Measurements from ENCODE around the gene ATF6.

The ATF6 gene

DNA sequence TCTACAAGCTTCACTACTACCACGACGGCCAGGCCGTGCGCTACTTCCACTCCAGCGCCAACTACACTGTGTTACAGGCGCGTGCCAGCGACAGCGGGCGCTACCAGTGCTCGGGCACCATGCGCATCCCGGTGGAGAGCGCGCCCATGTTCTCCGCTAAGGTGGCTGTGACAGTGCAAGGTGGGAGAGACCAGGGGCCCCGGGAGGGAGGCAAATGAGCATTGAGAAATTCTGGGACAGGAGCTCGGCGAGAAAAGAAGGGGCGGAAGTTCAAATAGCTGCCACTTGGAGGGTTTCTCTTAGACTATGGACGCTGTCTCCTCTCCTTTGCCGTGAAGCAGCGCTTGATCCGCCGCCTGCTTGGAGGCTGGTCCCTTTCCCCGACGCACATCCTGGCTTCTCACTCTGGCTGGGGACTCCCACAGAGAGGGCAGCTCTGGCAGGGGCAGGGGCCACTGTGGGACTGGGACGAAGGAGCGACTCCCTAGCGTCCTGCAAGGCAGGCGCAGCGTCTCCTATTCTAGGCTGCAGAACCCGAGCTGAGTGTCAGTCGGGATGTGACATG lies 40.1 kb upstream of the ATF6 start:
- peaks cover 48% of the 10 kb centered on the region for H3K4me1 ChIP-seq (ENCODE audit: control insufficient read depth, insufficient read depth, low read length)

DNA sequence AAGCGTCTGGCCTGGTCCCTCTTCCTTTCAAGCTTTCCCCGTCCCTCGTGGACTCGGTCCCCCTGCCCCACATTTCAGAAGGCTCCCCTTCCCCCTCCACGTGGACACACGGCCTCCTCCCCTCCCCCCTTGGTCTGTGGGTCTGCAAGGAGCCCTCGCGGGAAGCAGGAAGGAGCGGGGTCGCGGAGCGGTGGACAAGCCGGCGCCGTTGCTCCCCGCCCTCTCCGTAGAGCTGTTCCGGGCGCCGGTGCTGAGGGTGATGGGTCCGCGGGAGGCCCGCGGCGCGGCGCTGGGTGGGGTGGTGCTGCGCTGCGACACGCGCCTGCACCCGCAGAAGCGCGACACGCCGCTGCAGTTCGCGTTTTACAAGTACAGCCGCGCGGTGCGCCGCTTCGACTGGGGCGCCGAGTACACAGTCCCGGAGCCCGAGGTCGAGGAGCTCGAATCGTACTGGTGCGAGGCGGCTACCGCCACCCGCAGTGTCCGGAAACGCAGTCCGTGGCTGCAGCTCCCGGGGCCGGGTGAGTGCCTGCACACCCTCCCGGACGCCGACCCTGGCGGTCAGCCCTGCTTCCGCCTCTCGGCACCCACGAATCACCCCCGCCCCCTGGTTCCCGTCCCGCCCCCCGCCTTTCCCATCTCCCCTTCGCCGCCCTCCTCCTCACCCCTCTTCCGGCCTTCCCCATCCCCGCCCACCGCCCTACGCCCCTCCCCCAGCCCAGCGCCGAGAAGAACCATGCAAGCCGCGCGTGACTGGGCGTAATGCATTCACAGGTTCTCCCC lies 39.5 kb upstream of the ATF6 start:
- Histone ChIP-seq H3K4me2 (ENCODE audit: low read length) (peak overlapping the region; percentile 90), H3K9ac (ENCODE audit: low read depth, low read length) (peak overlapping the region; percentile 92), H3K4me3 (ENCODE audit: low read length) (peak overlapping the region; percentile 88), H3K27me3 (ENCODE audit: control insufficient read depth, insufficient read depth, low read length) (no peaks in the 10 kb centered on the region), H3K4me1 (ENCODE audit: control insufficient read depth, insufficient read depth, low read length) (peaks cover 42% of the 10 kb centered on the region), H3K36me3 (ENCODE audit: insufficient read depth, low read length) (no peaks in the 10 kb centered on the region), H3K9me3 (replicated peaks; ENCODE audit: low read length) (no peaks in the 10 kb centered on the region)

More for the DNA sequence above, 40.1 kb upstream of the ATF6 start:
- H3K4me3 ChIP-seq (ENCODE audit: low read length): peak overlapping the region; percentile 88
- H3K36me3 ChIP-seq (ENCODE audit: insufficient read depth, low read length): no peaks in the 10 kb centered on the region
- H3K27me3 ChIP-seq (ENCODE audit: control insufficient read depth, insufficient read depth, low read length): no peaks in the 10 kb centered on the region
- no peaks in the 10 kb centered on the region for H3K9me3 ChIP-seq (replicated peaks; ENCODE audit: low read length)
- peak overlapping the region; percentile 90 for H3K4me2 ChIP-seq (ENCODE audit: low read length)
- H3K9ac ChIP-seq (ENCODE audit: low read depth, low read length): peak overlapping the region; percentile 84

DNA sequence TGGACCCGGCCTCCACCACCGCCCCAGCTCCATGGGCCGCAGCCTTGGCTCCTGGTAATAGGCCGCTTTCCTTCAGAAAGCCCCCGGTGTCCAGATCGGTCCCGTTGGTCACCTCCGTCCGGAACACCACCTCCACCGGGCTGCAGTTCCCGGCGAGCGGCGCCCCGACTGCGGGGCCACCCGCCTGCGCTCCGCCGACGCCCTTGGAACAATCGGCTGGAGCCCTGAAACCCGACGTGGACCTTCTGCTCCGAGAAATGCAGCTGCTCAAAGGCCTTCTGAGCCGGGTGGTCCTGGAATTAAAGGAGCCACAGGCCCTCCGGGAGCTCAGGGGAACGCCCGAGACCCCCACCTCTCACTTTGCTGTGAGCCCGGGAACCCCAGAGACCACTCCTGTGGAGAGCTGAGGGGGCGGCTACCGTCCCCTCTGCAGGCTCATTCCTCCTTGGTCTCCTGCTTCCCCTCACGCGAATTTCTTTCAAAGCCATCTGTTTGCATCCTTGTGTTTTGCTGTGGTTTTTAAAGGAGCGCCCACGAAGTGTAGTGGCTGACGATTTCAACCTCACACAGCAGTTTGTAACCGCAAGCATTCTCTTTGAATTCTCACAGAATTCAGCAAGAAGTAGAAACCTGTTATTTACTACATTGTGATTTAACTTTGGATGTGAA lies 38.7 kb upstream of the ATF6 start:
- peaks cover 34% of the 10 kb centered on the region for H3K4me1 ChIP-seq (ENCODE audit: control insufficient read depth, insufficient read depth, low read length)
- H3K4me2 ChIP-seq (ENCODE audit: low read length): peak overlapping the region; percentile 90
- H3K36me3 ChIP-seq (ENCODE audit: insufficient read depth, low read length): no peaks in the 10 kb centered on the region
- no peaks in the 10 kb centered on the region for H3K27me3 ChIP-seq (ENCODE audit: control insufficient read depth, insufficient read depth, low read length)
- peak overlapping the region; percentile 92 for H3K9ac ChIP-seq (ENCODE audit: low read depth, low read length)
- H3K9me3 ChIP-seq (replicated peaks; ENCODE audit: low read length): no peaks in the 10 kb centered on the region
- peak overlapping the region; percentile 88 for H3K4me3 ChIP-seq (ENCODE audit: low read length)

DNA sequence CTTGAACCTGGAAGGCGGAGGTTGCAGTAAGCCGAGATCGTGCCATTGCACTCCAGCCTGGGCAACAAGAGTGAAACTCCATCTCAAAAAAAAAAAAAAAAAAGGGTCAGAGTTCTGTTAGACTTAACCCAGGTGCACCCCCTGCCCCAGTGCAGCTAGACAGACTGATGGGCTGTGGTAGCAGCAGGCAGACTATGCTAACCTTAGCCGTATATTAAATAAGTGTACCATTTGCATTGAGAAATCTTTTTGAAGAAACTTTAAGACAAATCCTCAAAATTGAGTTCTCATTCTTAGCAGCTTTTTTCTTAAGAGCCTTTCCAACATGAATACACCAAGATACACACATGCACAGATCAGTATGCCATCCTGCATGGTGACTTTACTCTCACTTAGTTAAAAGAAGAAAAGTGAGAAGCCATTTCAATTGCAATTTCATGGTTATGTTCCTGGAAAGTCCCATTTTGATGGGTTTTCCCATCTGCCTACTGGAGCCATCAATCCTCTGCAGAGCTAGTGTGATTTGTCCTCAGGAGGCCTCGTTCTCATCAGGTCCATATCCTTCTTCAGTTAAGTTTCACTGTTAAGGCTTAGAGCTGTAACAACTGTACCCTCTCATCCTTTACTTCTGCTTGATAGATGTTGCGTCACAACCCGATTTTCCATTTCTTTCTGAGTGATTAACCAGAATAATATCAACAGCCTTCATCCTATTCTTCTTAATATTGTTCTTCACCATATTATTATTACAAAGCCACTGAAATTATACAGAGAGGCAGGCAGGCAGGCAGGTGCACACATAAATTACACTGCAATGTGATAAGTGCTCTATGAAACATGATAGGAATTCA lies 37.5 kb upstream of the ATF6 start:
- Histone ChIP-seq H3K27me3 (ENCODE audit: control insufficient read depth, insufficient read depth, low read length) (no peaks in the 10 kb centered on the region), H3K36me3 (ENCODE audit: insufficient read depth, low read length) (no peaks in the 10 kb centered on the region), H3K9me3 (replicated peaks; ENCODE audit: low read length) (no peaks in the 10 kb centered on the region), H3K4me3 (ENCODE audit: low read length) (no peak overlapping the region), H3K9ac (ENCODE audit: low read depth, low read length) (no peak overlapping the region), H3K4me2 (ENCODE audit: low read length) (no peak overlapping the region), H3K4me1 (ENCODE audit: control insufficient read depth, insufficient read depth, low read length) (peaks cover 38% of the 10 kb centered on the region)

DNA sequence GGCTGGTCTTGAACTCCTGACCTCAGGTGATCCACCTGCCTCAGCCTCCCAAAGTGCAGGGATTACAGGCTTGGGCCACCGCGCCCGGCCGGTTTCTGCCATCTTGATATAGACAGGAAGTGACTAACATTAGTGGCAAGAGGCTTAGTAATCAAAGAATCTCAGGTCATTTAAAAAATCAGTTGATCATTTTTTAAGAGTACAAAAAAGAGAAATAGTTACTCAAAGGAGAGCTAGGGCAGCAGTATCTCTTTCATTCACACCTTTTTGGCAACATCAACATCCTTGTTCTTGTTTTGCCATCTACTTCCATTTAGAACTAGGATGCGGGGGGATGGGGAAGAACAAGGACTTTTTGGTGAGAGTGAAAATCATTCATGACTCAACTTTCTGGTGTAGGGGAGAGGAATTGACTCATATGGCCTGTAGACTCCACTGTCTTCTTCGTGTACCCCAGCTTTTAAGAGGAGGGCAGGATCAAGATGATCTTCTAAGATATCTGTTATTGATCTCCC lies 36.0 kb upstream of the ATF6 start:
- peak overlapping the region; percentile 48 for H3K4me2 ChIP-seq (ENCODE audit: low read length)
- no peaks in the 10 kb centered on the region for H3K27me3 ChIP-seq (ENCODE audit: control insufficient read depth, insufficient read depth, low read length)
- H3K4me3 ChIP-seq (ENCODE audit: low read length): peak overlapping the region; percentile 30
- H3K9me3 ChIP-seq (replicated peaks; ENCODE audit: low read length): no peaks in the 10 kb centered on the region
- H3K36me3 ChIP-seq (ENCODE audit: insufficient read depth, low read length): no peaks in the 10 kb centered on the region
- H3K4me1 ChIP-seq (ENCODE audit: control insufficient read depth, insufficient read depth, low read length): peaks cover 46% of the 10 kb centered on the region
- no peak overlapping the region for H3K9ac ChIP-seq (ENCODE audit: low read depth, low read length)

DNA sequence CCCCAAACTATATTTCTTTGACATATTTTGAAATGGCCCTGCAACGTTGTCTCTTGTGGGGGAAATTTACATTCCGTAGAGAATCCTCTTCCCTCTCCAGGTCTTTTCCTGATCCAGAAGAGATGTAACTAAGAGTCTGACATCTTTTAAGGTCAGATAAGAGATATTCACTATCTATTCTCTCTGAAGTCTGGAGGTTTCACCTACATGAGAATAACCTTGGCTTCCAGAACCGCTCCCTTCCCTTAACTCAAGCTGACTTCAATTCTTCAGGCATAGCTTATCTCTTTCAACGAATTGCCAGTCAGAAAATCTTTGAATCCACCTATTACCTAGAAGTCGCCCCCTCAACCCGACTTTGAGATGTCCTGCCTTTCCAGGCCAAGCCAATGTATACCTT lies 34.9 kb upstream of the ATF6 start:
- peaks cover 42% of the 10 kb centered on the region for H3K4me1 ChIP-seq (ENCODE audit: control insufficient read depth, insufficient read depth, low read length)
- H3K4me3 ChIP-seq (ENCODE audit: low read length): no peak overlapping the region
- no peak overlapping the region for H3K4me2 ChIP-seq (ENCODE audit: low read length)
- no peak overlapping the region for H3K9ac ChIP-seq (ENCODE audit: low read depth, low read length)
- H3K36me3 ChIP-seq (ENCODE audit: insufficient read depth, low read length): no peaks in the 10 kb centered on the region
- H3K27me3 ChIP-seq (ENCODE audit: control insufficient read depth, insufficient read depth, low read length): no peaks in the 10 kb centered on the region
- no peaks in the 10 kb centered on the region for H3K9me3 ChIP-seq (replicated peaks; ENCODE audit: low read length)

DNA sequence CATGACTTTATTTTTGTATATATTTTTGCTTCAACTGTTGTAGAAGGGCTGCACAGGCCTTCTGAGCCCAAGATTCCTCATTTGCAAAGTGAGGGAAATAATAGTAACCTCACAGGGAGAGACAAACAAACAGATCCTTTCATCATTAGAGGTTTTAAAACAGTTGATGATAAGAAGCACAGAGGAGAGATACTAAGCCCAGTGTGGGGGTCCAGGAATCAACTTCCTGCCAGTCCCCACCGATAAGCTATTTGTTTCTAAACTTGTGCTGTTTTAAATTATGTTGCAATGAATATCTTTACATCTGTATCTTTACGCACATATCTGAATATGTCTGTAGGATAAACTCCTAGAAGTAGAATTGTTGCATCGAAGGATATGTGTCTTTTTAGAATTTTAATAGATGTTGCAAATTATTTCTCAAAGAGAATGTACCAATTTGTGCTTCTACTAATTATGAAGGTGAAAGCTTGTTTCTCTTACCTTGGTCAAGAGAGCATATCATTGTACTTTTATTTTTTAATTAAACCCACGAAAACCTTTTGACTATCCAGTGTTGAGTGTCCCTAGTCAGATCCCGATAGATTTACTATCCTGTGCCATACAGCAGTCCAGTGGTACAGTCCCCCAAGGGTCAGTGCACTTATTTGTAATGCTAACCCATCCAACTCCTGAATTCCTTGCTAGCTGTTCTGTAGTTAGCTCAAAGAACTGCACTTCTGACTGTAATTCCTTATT lies 34.0 kb upstream of the ATF6 start:
- no peaks in the 10 kb centered on the region for H3K36me3 ChIP-seq (ENCODE audit: insufficient read depth, low read length)

DNA sequence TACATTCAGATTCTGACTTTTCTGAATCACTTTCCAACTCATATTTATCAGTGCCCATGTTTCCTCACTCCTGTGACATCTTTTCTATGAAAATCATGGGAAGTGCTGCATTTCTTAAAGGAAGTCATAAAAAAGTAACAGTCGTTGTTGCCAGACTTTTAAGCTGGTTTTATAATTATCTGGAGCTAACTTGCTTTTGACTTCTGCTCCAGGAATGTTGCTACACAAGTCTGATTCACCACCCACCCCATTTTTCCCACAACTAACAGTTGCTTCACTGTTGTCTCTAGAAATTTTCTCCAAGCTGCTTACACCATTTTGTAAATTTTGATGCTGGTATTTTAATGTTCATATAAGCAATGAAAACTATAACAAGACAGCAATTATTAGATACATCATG lies 32.6 kb upstream of the ATF6 start:
- Histone ChIP-seq H3K4me1 (ENCODE audit: control insufficient read depth, insufficient read depth, low read length) (peaks cover 47% of the 10 kb centered on the region), H3K4me2 (ENCODE audit: low read length) (peak overlapping the region; percentile 4), H3K9me3 (replicated peaks; ENCODE audit: low read length) (no peaks in the 10 kb centered on the region), H3K4me3 (ENCODE audit: low read length) (no peak overlapping the region), H3K36me3 (ENCODE audit: insufficient read depth, low read length) (no peaks in the 10 kb centered on the region), H3K9ac (ENCODE audit: low read depth, low read length) (peak overlapping the region; percentile 45), H3K27me3 (ENCODE audit: control insufficient read depth, insufficient read depth, low read length) (no peaks in the 10 kb centered on the region)

More for the DNA sequence above, 34.0 kb upstream of the ATF6 start:
- Histone ChIP-seq H3K9me3 (replicated peaks; ENCODE audit: low read length) (no peaks in the 10 kb centered on the region), H3K9ac (ENCODE audit: low read depth, low read length) (no peak overlapping the region), H3K27me3 (ENCODE audit: control insufficient read depth, insufficient read depth, low read length) (no peaks in the 10 kb centered on the region), H3K4me1 (ENCODE audit: control insufficient read depth, insufficient read depth, low read length) (peaks cover 51% of the 10 kb centered on the region), H3K4me3 (ENCODE audit: low read length) (no peak overlapping the region), H3K4me2 (ENCODE audit: low read length) (no peak overlapping the region)

DNA sequence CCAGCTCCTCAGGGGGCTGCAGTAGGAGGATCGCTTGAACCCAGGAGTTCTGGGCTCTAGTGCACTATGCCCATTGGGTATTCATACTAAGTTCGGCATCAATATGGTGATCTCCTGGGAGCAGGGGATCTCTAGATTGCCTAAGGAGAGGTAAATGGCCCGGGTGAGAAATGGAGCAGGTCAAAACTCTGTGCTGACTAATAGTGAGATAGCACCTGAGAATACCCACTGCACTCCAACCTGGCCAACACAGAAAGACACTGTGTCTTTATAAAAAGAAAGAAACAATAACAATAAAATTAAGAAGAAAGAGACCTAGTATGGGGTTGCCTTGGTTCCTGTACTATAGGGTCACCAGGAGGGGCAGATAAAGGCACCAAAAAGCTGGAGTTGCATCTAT lies 30.3 kb upstream of the ATF6 start:
- Histone ChIP-seq H3K36me3 (ENCODE audit: insufficient read depth, low read length) (no peaks in the 10 kb centered on the region), H3K4me1 (ENCODE audit: control insufficient read depth, insufficient read depth, low read length) (peaks cover 33% of the 10 kb centered on the region), H3K4me3 (ENCODE audit: low read length) (no peak overlapping the region), H3K27me3 (ENCODE audit: control insufficient read depth, insufficient read depth, low read length) (no peaks in the 10 kb centered on the region), H3K9me3 (replicated peaks; ENCODE audit: low read length) (no peaks in the 10 kb centered on the region), H3K9ac (ENCODE audit: low read depth, low read length) (no peak overlapping the region), H3K4me2 (ENCODE audit: low read length) (peak overlapping the region; percentile 42)

DNA sequence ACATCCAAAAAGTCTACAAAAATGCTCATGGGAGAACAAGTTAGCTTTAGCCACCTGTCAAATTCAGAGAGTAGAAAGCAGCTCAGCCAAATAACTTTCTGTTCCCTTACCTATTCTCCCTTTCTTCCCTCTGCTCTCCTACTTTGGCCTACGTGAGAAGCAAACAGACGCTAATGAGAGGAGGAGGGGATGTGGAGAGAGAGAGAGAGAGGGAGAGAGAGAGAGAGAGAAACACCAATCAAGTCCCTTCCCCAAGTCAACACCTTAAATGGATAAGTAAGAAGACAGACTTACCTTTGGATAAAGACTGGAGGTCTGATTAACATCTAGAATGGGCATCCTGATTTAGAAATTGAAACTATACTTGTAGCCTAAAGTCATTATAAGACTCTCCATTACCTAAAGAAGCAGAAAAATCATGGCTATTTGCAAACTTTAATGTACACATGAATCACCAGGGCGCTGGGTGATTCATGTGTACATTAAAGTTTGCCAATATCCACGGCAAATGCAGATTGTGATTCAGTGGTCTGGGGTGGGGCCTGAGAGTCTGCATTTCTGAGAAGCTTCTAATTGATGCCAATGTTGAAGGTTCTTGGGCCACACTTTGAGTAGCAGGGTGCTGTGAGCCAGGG lies 29.7 kb upstream of the ATF6 start:
- Histone ChIP-seq H3K9ac (ENCODE audit: low read depth, low read length) (no peak overlapping the region), H3K4me3 (ENCODE audit: low read length) (peak overlapping the region; percentile 16), H3K36me3 (ENCODE audit: insufficient read depth, low read length) (no peaks in the 10 kb centered on the region)

More for the DNA sequence above, 29.7 kb upstream of the ATF6 start:
- Histone ChIP-seq H3K4me2 (ENCODE audit: low read length) (peak overlapping the region; percentile 42), H3K9me3 (replicated peaks; ENCODE audit: low read length) (no peaks in the 10 kb centered on the region), H3K4me1 (ENCODE audit: control insufficient read depth, insufficient read depth, low read length) (peaks cover 31% of the 10 kb centered on the region), H3K27me3 (ENCODE audit: control insufficient read depth, insufficient read depth, low read length) (no peaks in the 10 kb centered on the region)

Data from skeletal muscle satellite cell (primary cell).